Cardiac muscle cell (in vitro differentiated cells and primary cell): Measurements from ENCODE around the gene SGCE. TPM values are rescaled to one million over a fixed set of nuclear protein-coding genes. Genes with fewer than 3 reads are reported as not detected.

Source experiments
- DNase-seq, 2 donors: peaks; one replicate each; pipeline versions ENCODE4 v3.0.0 to v3.0.0-alpha.2; 2010 to 2017; ENCODE audit warnings: low read depth in 1 of 2, low spot score in 1 of 2
- H3K27ac ChIP-seq: fragments of 200-600 bp; sonication (generic); 2 replicates; pipeline ENCODE4 v1.5.1; 2016
- H3K27me3 ChIP-seq: fragments of 200-600 bp; sonication (generic); 2 replicates; pipeline ENCODE4 v1.6.0; 2016; ENCODE audit warnings: control low read depth
- H3K36me3 ChIP-seq: fragments of 200-600 bp; sonication (generic); 2 replicates; pipeline ENCODE4 v1.5.1; 2016; ENCODE audit warnings: control low read depth
- H3K4me1 ChIP-seq: fragments of 200-600 bp; sonication (generic); 2 replicates; pipeline ENCODE4 v1.8.1; 2017; ENCODE audit warnings: low read depth, mild to moderate bottlenecking, mixed run types
- H3K4me3 ChIP-seq: fragments of 200-600 bp; sonication (generic); 2 replicates; pipeline ENCODE4 v1.5.1; 2016; ENCODE audit warnings: mild to moderate bottlenecking
- H3K9me3 ChIP-seq: fragments of 200-600 bp; sonication (generic); 2 replicates; pipeline ENCODE4 v1.5.1; 2017; ENCODE audit warnings: low read depth, mild to moderate bottlenecking, control low read depth
- CTCF ChIP-seq: IDR thresholded peaks from 2 replicates; pipeline ENCODE4 v1.5.1; 2012; ENCODE audit warnings: low read depth, mild to moderate bottlenecking, low read length
- polyA plus RNA-seq: library from polyadenylated mRNA; unstranded; fragments of >200 nt; fragmentation: Nextera tagmentation; extraction: Ambion mirVana; gene quantifications from 2 replicates; pipeline ENCODE4 v1.2.1, GENCODE V29; 2016
- total RNA-seq: library from RNA; depleted of rRNA; stranded (reverse); fragments of >200 nt; gene quantifications from 2 replicates; pipeline ENCODE4 v1.2.3, GENCODE V29; 2016

Gene SGCE
- total and polyA plus RNA-seq, 2 experiments from 2014 or later = 48.8 to 65.0 TPM

- no peak for TF ChIP-seq CTCF
- Histone ChIP-seq H3K9me3 (no peaks in the 10 kb centered on the region), H3K27ac (no peak overlapping the region), H3K4me3 (no peak overlapping the region), H3K27me3 (no peaks in the 10 kb centered on the region), H3K36me3 (no peaks in the 10 kb centered on the region), H3K4me1 (no peaks in the 10 kb centered on the region)
- no peak for DNase-seq
These were observed 20.5 kb upstream of the SGCE start for GRCh38 chr7:94676431-94676830.

- no peak for DNase-seq
- Histone ChIP-seq H3K27me3 (no peaks in the 10 kb centered on the region), H3K4me1 (no peaks in the 10 kb centered on the region), H3K4me3 (no peak overlapping the region), H3K36me3 (no peaks in the 10 kb centered on the region), H3K9me3 (no peaks in the 10 kb centered on the region), H3K27ac (no peak overlapping the region)
- no peak for TF ChIP-seq CTCF
These were observed 19.4 kb upstream of the SGCE start for GRCh38 chr7:94675356-94675755.

GRCh38 chr7:94671444-94672235 lies 15.7 kb upstream of the SGCE start:
- DNase-seq = no peak
- H3K4me1 ChIP-seq = no peaks in the 10 kb centered on the region
- H3K27ac ChIP-seq = no peak overlapping the region
- no peaks in the 10 kb centered on the region for H3K27me3 ChIP-seq
- no peak overlapping the region for H3K4me3 ChIP-seq
- TF ChIP-seq CTCF = no peak
- peaks cover 3% of the 10 kb centered on the region for H3K36me3 ChIP-seq
- H3K9me3 ChIP-seq = no peaks in the 10 kb centered on the region

GRCh38 chr7:94669773-94670495 lies 14.0 kb upstream of the SGCE start:
- no peaks in the 10 kb centered on the region for H3K27me3 ChIP-seq
- peaks cover 3% of the 10 kb centered on the region for H3K36me3 ChIP-seq
- no peaks in the 10 kb centered on the region for H3K9me3 ChIP-seq
- H3K27ac ChIP-seq = no peak overlapping the region
- TF ChIP-seq CTCF = no peak
- no peak overlapping the region for H3K4me3 ChIP-seq
- no peaks in the 10 kb centered on the region for H3K4me1 ChIP-seq
- DNase-seq = no peak

GRCh38 chr7:94666879-94667587 lies 11.1 kb upstream of the SGCE start:
- no peak for DNase-seq
- Histone ChIP-seq H3K4me1 (no peaks in the 10 kb centered on the region), H3K27me3 (no peaks in the 10 kb centered on the region), H3K36me3 (peaks cover 3% of the 10 kb centered on the region), H3K27ac (no peak overlapping the region), H3K4me3 (no peak overlapping the region), H3K9me3 (no peaks in the 10 kb centered on the region)
- no peak for TF ChIP-seq CTCF
